Sigmoid colon (tissue), 7 donors: Measurements from ENCODE around the gene EIF3L. TPM values are rescaled to one million over a fixed set of nuclear protein-coding genes. Genes with fewer than 3 reads are reported as not detected.

ENCODE experiments used
- DNase-seq: peaks from one replicate; pipeline ENCODE4 v3.0.0-alpha.2; 2019
- H3K27ac ChIP-seq, 4 donors: fragments of 200-600 bp; sonication (generic); one replicate each; pipeline ENCODE4 v1.5.1; 2016 to 2019; ENCODE audit warnings: mild to moderate bottlenecking in 1 of 4
- H3K27me3 ChIP-seq, 3 donors: fragments of 200-600 bp; sonication (generic); one replicate each; pipeline ENCODE4 v1.5.1; 2019; ENCODE audit warnings: mild to moderate bottlenecking in 1 of 3
- H3K36me3 ChIP-seq, 4 donors: fragments of 200-600 bp; sonication (generic); one replicate each; pipeline ENCODE4 v1.5.1; 2016 to 2019
- H3K4me1 ChIP-seq, 4 donors: fragments of 200-600 bp; sonication (generic); one replicate each; pipeline ENCODE4 v1.5.1; 2017 to 2019
- H3K4me3 ChIP-seq, 4 donors: fragments of 200-600 bp; sonication (generic); one replicate each; pipeline ENCODE4 v1.5.1; 2017 to 2019; ENCODE audit warnings: mild to moderate bottlenecking in 2 of 4, moderate library complexity in 1 of 4
- H3K9me3 ChIP-seq, 4 donors: fragments of 200-600 bp in 3 of 4; sonication (generic) in 3 of 4; one replicate each; pipeline versions ENCODE4 v1.5.1 to v1.6.1; 2013 to 2019
- CTCF ChIP-seq, 4 experiments: fragments of 450-650 bp in 3 of 4; fragments of 200-600 bp in 1 of 4; IDR thresholded peaks; one replicate each; pipeline ENCODE4 v1.5.1; 2016 to 2019; ENCODE audit warnings: antibody characterized with exemption in 4 of 4, mild to moderate bottlenecking in 3 of 4, moderate library complexity in 2 of 4
- EP300 ChIP-seq, 4 donors: sonication (generic); formaldehyde crosslinking; IDR thresholded peaks; one replicate each; pipeline ENCODE4 v1.6.1; 2017; ENCODE audit warnings: antibody characterized with exemption in 4 of 4
- POLR2A ChIP-seq, 2 donors: fragments of 450-650 bp; IDR thresholded peaks; one replicate each; pipeline ENCODE4 v1.6.1; 2016; ENCODE audit warnings: antibody characterized with exemption in 2 of 2, mild to moderate bottlenecking in 2 of 2, moderate library complexity in 2 of 2
- POLR2AphosphoS5 ChIP-seq, 4 donors: sonication (generic); formaldehyde crosslinking; IDR thresholded peaks; one replicate each; pipeline ENCODE4 v1.6.1; 2017; ENCODE audit warnings: antibody characterized with exemption in 4 of 4
- WGBS, 2 donors: extraction: QIAGEN DNeasy Blood & Tissue Kit; methylation state at CpG; one replicate each; pipeline ENCODE4 v1.1.7; 2013; 5-methylcytosine and 5-hydroxymethylcytosine counted together
- intact Hi-C: fragments of 100-400 bp; cut with DNase I; formaldehyde crosslinking; loops from one replicate; pipeline ENCODE4 v1.15.1; 2023
- polyA plus RNA-seq, 3 donors: library from polyadenylated mRNA; stranded (reverse); fragments of 200-250 nt; gene quantifications; one replicate each; pipeline ENCODE4 v1.2.3, GENCODE V29; 2013
- total RNA-seq, 4 donors: library from RNA; depleted of rRNA; stranded (reverse); fragments of >200 nt; gene quantifications; one replicate each; pipeline ENCODE4 v1.1.0, GENCODE V29; 2016
- donor health status: healthy with polysubstance abuse.
- donor health status: Bipolar disorder and iron deficiency.
- donor health status: healthy.

The EIF3L gene
- total and polyA plus RNA-seq, 7 donors = 198 to 628 (median 366) TPM

- TF ChIP-seq EP300 (IDR thresholded peaks at IDR 0.05) = no peak
- TF ChIP-seq POLR2AphosphoS5 (IDR thresholded peaks at IDR 0.05) = no peak
- no peak for TF ChIP-seq POLR2A (IDR thresholded peaks at IDR 0.05)
- TF ChIP-seq CTCF (IDR thresholded peaks at IDR 0.05) = no peak
- intact Hi-C loops = loop anchor here (5.0 kb wide), 1 partner anchor 116 kb away; the partner anchor contains the start of gene NOL12
- Histone ChIP-seq H3K27ac (peak overlapping the region in 3 of 4 donors; percentile 87 to 96 (median 93)), H3K27me3 (no peaks in the 10 kb centered on the region), H3K4me3 (peak overlapping the region in 2 of 4 donors; percentile 57 to 70), H3K36me3 (no peaks in the 10 kb centered on the region), H3K4me1 (peaks cover 0 to 55% (median 33%) of the 10 kb centered on the region in 4 donors), H3K9me3 (no peaks in the 10 kb centered on the region)
- 26 to 34% methylated on average over 16 of the region's 16 CpGs for WGBS, 2 donors
- DNase-seq = no peak
Observed at GRCh38 chr22:37803195-37803638, 46.0 kb upstream of the EIF3L start.

GRCh38 chr22:37803639-37804351, 45.4 kb upstream of the EIF3L start:
- DNase-seq = no peak

GRCh38 chr22:37804352-37804880, 44.8 kb upstream of the EIF3L start:
- peak overlapping the region; percentile 87 to 96 (median 91) for H3K27ac ChIP-seq
- no peaks in the 10 kb centered on the region for H3K36me3 ChIP-seq
- H3K4me3 ChIP-seq = peak overlapping the region; percentile 57 to 68 (median 64)
- TF ChIP-seq CTCF (IDR thresholded peaks at IDR 0.05) (no peak), EP300 (IDR thresholded peaks at IDR 0.05) (no peak), POLR2A (IDR thresholded peaks at IDR 0.05) (no peak), POLR2AphosphoS5 (IDR thresholded peaks at IDR 0.05) (no peak)
- DNase-seq = no peak
- intact Hi-C loops = loop anchor here (5.0 kb wide), 1 partner anchor 117 kb away; the partner anchor contains the start of gene NOL12
- no peaks in the 10 kb centered on the region for H3K27me3 ChIP-seq
- H3K4me1 ChIP-seq = peaks cover 0 to 63% (median 43%) of the 10 kb centered on the region in 4 donors
- WGBS, 2 donors = 3 to 5% methylated on average over 29 of the region's 29 CpGs
- H3K9me3 ChIP-seq = no peaks in the 10 kb centered on the region

More at GRCh38 chr22:37803639-37804351, 45.4 kb upstream of the EIF3L start:
- intact Hi-C loops = loop anchor here (5.0 kb wide), 1 partner anchor 116 kb away; the partner anchor contains the start of gene NOL12
- TF ChIP-seq POLR2A (IDR thresholded peaks at IDR 0.05) = no peak
- no peak for TF ChIP-seq CTCF (IDR thresholded peaks at IDR 0.05)
- no peak for TF ChIP-seq POLR2AphosphoS5 (IDR thresholded peaks at IDR 0.05)
- no peak for TF ChIP-seq EP300 (IDR thresholded peaks at IDR 0.05)
- no peaks in the 10 kb centered on the region for H3K36me3 ChIP-seq
- peak overlapping the region; percentile 87 to 96 (median 91) for H3K27ac ChIP-seq
- H3K4me3 ChIP-seq = peak overlapping the region in 1 of 4 donors; percentile 65
- H3K9me3 ChIP-seq = no peaks in the 10 kb centered on the region
- no peaks in the 10 kb centered on the region for H3K27me3 ChIP-seq
- H3K4me1 ChIP-seq = peaks cover 0 to 61% (median 39%) of the 10 kb centered on the region in 4 donors
- 68 to 73% methylated on average over 34 of the region's 34 CpGs for WGBS, 2 donors

GRCh38 chr22:37804881-37805809, 44.1 kb upstream of the EIF3L start:
- intact Hi-C loops = loop anchor here (5.0 kb wide), 2 partner anchors 58 to 118 kb away; partner anchors contain the start of gene NOL12

More at GRCh38 chr22:37804881-37805809, 44.1 kb upstream of the EIF3L start:
- 1 to 3% methylated on average over 87 of the region's 87 CpGs for WGBS, 2 donors
- Histone ChIP-seq H3K9me3 (no peaks in the 10 kb centered on the region), H3K27ac (peak overlapping the region; percentile 87 to 96 (median 91)), H3K36me3 (no peaks in the 10 kb centered on the region), H3K4me1 (peaks cover 0 to 63% (median 43%) of the 10 kb centered on the region in 4 donors), H3K4me3 (peak overlapping the region; percentile 57 to 68 (median 64)), H3K27me3 (no peaks in the 10 kb centered on the region)
- peak; percentile 96 for DNase-seq
- TF ChIP-seq EP300 (IDR thresholded peaks at IDR 0.05) = no peak
- TF ChIP-seq CTCF (IDR thresholded peaks at IDR 0.05) = no peak
- peak; percentile 97 to 98 (median 98) for TF ChIP-seq POLR2AphosphoS5 (IDR thresholded peaks at IDR 0.05)
- peak; percentile 95 to 96 for TF ChIP-seq POLR2A (IDR thresholded peaks at IDR 0.05)
